PC-3 (cell line): ENCODE data around the gene GRIN3B.

Experiments used
- EZH2 ChIP-seq: fragments of 300-600 bp; sonication (generic); IDR thresholded peaks from one replicate; pipeline ENCODE4 v1.6.1; 2017; ENCODE audit warnings: antibody characterized with exemption, mild to moderate bottlenecking, low read length; ENCODE audit not compliant: unreplicated experiment
- TF ChIP-seq, protein P1 (sequence below): fragments of 300-600 bp; sonication (generic); conservative IDR thresholded peaks from 2 replicates; pipeline ENCODE4 v1.5.1; 2017; ENCODE audit warnings: antibody characterized with exemption, low read depth, mild to moderate bottlenecking, low read length

- TF ChIP-seq, protein P1, sequence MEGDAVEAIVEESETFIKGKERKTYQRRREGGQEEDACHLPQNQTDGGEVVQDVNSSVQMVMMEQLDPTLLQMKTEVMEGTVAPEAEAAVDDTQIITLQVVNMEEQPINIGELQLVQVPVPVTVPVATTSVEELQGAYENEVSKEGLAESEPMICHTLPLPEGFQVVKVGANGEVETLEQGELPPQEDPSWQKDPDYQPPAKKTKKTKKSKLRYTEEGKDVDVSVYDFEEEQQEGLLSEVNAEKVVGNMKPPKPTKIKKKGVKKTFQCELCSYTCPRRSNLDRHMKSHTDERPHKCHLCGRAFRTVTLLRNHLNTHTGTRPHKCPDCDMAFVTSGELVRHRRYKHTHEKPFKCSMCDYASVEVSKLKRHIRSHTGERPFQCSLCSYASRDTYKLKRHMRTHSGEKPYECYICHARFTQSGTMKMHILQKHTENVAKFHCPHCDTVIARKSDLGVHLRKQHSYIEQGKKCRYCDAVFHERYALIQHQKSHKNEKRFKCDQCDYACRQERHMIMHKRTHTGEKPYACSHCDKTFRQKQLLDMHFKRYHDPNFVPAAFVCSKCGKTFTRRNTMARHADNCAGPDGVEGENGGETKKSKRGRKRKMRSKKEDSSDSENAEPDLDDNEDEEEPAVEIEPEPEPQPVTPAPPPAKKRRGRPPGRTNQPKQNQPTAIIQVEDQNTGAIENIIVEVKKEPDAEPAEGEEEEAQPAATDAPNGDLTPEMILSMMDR = no peak
- no peak for TF ChIP-seq EZH2
Observed at GRCh38 chr19:963486-963951, 36.7 kb upstream of the GRIN3B start.
